22Rv1 (cell line): ENCODE results near the gene DCC.

Experiments
- H3K27ac ChIP-seq: fragments of 450-650 bp; 2 replicates; pipeline ENCODE4 v1.5.1; 2017
- ZFX ChIP-seq: fragments of 450-650 bp; IDR thresholded peaks from 2 replicates; pipeline ENCODE4 v1.6.1; 2017; ENCODE audit warnings: antibody characterized with exemption, borderline replicate concordance
- TF ChIP-seq, protein P1 (sequence below): fragments of 450-650 bp; IDR thresholded peaks from 2 replicates; pipeline ENCODE4 v1.5.1; 2017; ENCODE audit warnings: mild to moderate bottlenecking

Gene DCC

DNA sequence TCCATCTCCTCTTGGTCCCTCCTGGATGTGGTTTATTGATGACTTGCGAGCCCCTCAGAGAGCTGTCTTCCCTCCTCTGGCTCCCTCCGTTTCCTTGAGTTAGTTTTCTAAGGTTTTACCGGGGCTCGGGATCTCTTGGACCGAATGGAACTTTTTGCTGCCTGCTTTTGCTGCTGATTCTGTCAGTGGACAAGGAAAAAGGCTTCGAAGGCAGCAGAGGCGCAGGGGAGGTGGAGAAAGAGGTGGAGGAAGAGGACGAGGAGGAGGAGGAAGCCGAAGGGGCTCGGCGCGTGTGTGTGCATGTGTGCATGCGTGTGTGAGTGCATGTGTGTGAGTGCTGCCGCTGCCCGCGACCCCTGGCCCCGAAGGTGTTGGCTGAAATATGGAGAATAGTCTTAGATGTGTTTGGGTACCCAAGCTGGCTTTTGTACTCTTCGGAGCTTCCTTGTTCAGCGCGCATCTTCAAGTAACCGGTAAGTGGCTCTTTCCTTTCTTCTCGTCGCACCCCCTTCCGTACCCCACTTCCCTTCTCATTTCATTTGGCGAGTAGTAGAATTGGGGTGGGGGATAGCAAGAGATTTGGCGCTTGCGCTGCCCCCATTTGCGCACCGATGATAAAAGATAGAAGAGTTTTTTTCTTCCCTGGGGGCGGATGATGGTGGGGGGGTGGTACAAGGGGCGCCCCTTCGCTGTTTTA lies 557 bp downstream of the DCC start:
- no peak overlapping the region for H3K27ac ChIP-seq
- no peak for TF ChIP-seq ZFX
- TF ChIP-seq, protein P1, sequence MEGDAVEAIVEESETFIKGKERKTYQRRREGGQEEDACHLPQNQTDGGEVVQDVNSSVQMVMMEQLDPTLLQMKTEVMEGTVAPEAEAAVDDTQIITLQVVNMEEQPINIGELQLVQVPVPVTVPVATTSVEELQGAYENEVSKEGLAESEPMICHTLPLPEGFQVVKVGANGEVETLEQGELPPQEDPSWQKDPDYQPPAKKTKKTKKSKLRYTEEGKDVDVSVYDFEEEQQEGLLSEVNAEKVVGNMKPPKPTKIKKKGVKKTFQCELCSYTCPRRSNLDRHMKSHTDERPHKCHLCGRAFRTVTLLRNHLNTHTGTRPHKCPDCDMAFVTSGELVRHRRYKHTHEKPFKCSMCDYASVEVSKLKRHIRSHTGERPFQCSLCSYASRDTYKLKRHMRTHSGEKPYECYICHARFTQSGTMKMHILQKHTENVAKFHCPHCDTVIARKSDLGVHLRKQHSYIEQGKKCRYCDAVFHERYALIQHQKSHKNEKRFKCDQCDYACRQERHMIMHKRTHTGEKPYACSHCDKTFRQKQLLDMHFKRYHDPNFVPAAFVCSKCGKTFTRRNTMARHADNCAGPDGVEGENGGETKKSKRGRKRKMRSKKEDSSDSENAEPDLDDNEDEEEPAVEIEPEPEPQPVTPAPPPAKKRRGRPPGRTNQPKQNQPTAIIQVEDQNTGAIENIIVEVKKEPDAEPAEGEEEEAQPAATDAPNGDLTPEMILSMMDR: no peak

DNA sequence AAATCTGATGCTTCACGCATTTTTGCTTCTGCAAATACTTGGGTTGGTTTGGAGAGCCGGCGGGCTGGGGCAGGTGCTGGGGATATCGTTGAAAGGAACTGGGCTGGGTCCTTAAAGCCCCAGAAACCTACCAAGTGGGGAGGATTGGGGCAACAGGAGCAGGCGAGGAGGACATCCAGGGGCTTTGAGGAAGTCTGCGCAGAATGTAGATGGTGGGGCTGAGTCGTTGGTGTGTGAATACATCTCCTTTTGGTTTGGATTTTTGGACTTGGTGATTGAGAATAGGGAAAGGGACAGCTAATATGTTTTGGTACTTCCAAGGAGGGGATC lies 1.1 kb downstream of the DCC start:
- TF ChIP-seq, protein P1: no peak
- H3K27ac ChIP-seq: no peak overlapping the region

DNA sequence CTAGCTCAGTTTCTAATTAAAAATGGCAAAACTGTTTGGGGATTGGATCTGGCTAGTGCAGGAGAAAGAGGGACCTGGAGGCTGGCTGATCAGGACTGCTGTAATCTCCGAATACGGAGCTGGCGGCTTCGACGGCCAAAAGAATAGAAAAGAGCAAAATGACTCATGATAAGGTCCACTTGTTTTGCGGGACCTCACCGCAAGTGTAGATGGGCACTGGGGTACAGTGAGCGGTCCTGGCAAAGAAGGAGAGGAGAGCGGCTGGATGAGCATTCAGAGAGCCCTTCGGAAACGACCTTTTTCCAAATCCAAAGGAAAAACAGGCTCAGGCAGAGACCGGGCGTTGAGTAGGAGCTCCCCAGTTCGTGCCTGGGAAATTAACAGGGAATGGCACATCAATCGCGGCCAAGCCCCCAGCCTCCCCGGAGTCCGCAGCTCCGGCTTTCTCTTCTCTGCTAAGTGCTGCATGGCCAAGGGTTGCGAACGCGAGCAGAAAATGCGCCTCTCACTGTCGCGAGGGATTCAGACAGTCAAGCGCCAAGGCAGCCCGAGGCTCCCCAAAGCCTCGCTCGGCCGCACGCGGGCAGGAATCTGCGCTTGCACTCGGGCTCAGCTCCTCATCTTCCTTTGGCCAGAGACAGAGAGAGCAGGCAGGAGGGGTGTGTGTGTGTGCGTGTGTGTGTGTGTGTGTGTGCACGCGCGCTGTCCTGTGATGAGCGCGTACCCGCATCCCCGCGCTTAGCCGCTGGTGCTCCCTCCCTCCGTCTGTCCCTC lies 1.8 kb downstream of the DCC start:
- TF ChIP-seq, protein P1: no peak
- TF ChIP-seq ZFX: no peak
- H3K27ac ChIP-seq: no peak overlapping the region

DNA sequence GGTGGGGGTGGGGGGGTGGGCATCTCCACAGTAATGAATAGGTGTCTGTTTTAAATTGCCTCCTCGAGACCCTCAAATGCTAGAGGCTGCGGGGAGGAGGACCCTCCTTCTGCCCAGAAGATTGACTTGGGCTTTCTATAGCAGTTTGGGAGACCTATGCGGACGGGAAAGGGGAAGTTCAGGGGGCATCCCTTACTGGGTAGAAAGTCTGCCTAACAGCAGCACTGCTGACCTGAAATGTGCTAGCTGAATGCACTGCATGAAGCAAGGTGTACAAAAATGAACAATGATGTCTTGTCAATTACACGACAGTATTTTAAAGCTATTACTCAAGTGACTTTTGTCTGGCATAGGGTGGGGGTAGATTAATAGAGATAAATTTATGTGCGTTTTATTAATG lies 2.5 kb downstream of the DCC start:
- no peak overlapping the region for H3K27ac ChIP-seq

DNA sequence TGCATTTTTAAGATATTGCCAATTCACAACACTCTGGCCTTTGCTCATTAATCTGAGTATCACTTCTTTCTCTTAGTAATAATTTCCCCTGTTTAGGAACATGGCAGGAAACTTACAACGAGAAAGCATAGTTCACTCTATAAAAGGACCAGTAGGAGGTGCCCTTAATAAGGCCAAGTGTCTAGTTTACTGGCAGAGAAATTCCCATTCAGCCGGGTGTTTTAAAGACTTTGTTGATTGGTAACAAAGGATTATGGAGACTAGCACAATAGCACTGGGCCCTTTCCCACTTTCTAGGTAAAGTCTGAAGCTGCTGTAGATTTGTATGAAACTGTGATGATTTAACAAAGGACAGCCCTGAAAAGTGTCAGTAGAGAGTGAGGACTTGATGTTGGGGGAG lies 3.1 kb downstream of the DCC start:
- no peak overlapping the region for H3K27ac ChIP-seq
- no peak for TF ChIP-seq ZFX
- TF ChIP-seq, protein P1: peak; percentile 57

More for the DNA sequence above, 2.5 kb downstream of the DCC start:
- TF ChIP-seq, protein P1: no peak

DNA sequence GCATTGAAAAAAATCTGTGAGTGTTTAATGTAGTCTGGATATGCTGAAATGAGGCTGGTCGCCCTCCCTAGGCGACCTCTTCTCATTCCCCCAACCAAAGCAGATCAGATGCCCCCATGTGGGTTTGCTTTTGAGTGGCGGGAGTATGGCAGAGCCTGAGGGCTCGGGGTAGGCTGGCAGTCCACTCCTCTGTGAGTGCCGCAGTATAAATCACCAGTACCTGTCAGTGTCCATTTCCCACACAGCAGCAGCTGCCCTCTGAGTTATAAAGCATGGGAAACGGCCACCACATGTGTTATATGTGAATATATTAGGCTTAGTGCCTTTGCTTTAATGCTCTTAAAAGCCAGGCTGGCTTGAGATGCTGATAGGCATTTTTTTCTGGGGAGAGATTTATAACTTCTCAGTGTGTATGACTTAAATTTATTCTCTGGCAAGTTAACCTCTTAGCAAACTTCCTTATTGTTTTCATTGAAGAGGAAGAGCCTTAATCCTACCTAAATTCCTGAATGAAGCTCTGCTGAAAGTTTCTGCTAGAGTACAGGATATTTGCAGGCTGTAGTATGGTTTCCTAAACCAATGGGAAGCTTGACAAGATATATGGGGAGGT lies 3.8 kb downstream of the DCC start:
- H3K27ac ChIP-seq: no peak overlapping the region
- TF ChIP-seq, protein P1: no peak
- no peak for TF ChIP-seq ZFX

DNA sequence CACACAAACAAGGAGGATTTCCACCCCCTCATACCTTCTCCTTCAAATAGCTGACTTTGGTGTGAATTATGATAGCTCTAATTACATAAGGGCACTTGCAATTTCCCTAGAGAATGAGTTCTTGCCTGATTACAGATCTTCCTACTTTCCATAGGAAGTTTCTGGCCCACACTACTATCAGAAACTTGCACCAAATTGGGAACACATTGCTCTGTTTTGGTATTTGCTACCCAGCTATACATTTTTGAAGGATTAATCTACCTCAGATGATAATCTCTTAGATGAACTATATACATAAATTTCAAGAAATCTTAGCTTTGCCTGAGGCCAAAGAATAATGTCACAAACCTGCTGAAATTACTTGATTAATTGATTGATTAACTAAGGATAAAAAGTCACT lies 4.9 kb downstream of the DCC start:
- TF ChIP-seq ZFX: no peak
- no peak overlapping the region for H3K27ac ChIP-seq
